Fibroblast of the aortic adventitia (primary cell): ENCODE measurements around the gene CCNE1. TPM values are rescaled to one million over a fixed set of nuclear protein-coding genes. Genes with fewer than 3 reads are reported as not detected.
"Not testable (repeated sequence)": the region's sequence is repeated elsewhere in the genome, so short reads cannot be mapped to it uniquely, and the experiment has no call there.

Experiments used
- DNase-seq: peaks from one replicate; pipeline ENCODE4 v3.0.0-alpha.2; 2010; ENCODE audit warnings: low read depth
- H3K4me3 ChIP-seq: 2 replicates; pipeline ENCODE4 v1.5.1; 2011; ENCODE audit warnings: low read depth, mild to moderate bottlenecking, control low read depth, low read length, moderate library complexity
- CTCF ChIP-seq: IDR thresholded peaks from 2 replicates; pipeline ENCODE4 v1.5.1; 2011; ENCODE audit warnings: mild to moderate bottlenecking, low read length, control low read depth, inconsistent platforms; ENCODE audit not compliant: insufficient read depth
- total RNA-seq: library from RNA; depleted of rRNA; stranded (reverse); fragments of >200 nt; gene quantifications from 2 replicates; pipeline ENCODE4 v1.2.3, GENCODE V29; 2012; ENCODE audit warnings: low replicate concordance

The CCNE1 gene
- total RNA-seq, 1 donor, result 5.6 TPM

- TF ChIP-seq CTCF, result no peak
- H3K4me3 ChIP-seq, result no peak overlapping the region
- DNase-seq, result no peak
Observed at GRCh38 chr19:29785955-29786589, 25.7 kb upstream of the CCNE1 start.

- no peak for DNase-seq
- TF ChIP-seq CTCF, result no peak
- H3K4me3 ChIP-seq, result no peak overlapping the region
Observed at GRCh38 chr19:29787281-29787680, 24.5 kb upstream of the CCNE1 start.

GRCh38 chr19:29789007-29789406 lies 22.8 kb upstream of the CCNE1 start:
- TF ChIP-seq CTCF, result no peak
- no peak for DNase-seq
- H3K4me3 ChIP-seq, result no peak overlapping the region

- TF ChIP-seq CTCF, result no peak
- DNase-seq, result no peak
- no peak overlapping the region for H3K4me3 ChIP-seq
Observed at GRCh38 chr19:29793116-29793727, 18.6 kb upstream of the CCNE1 start.

- DNase-seq, H3K4me3 ChIP-seq: not testable (repeated sequence)
Observed at GRCh38 chr19:29794490-29794889, 17.3 kb upstream of the CCNE1 start.

- no peak for DNase-seq
- no peak for TF ChIP-seq CTCF
- H3K4me3 ChIP-seq, result no peak overlapping the region
Observed at GRCh38 chr19:29795461-29796172, 16.2 kb upstream of the CCNE1 start.

- TF ChIP-seq CTCF, result no peak
- H3K4me3 ChIP-seq, result no peak overlapping the region
- no peak for DNase-seq
Observed at GRCh38 chr19:29796173-29796573, 15.6 kb upstream of the CCNE1 start.
